GM23338 (cell line): ENCODE data around the gene KDM6B. TPM values are rescaled to one million over a fixed set of nuclear protein-coding genes. Genes with fewer than 3 reads are reported as not detected.

ENCODE experiments used
- ATAC-seq: fragments of 200-7000 bp; cut with Tn5 transposase; 3 replicates; pipeline ENCODE4 v1.9.1; 2020
- DNase-seq: peaks from one replicate; pipeline ENCODE4 v3.0.0-alpha.2; 2015; ENCODE audit warnings: low spot score
- H2AFZ ChIP-seq: fragments of 200-600 bp; sonication (generic); 2 replicates; pipeline ENCODE4 v1.8.0; 2016; ENCODE audit warnings: antibody characterized with exemption, mild to moderate bottlenecking, moderate library complexity
- H3F3A ChIP-seq: fragments of 200-600 bp; sonication (generic); replicated peaks from 2 replicates; pipeline ENCODE4 v1.8.0; 2017; ENCODE audit warnings: antibody characterized with exemption, mixed run types, low read depth
- H3K27ac ChIP-seq: fragments of 200-600 bp; sonication (generic); 2 replicates; pipeline ENCODE4 v1.6.1; 2016; ENCODE audit warnings: low read depth
- H3K27me3 ChIP-seq: fragments of 200-600 bp; sonication (generic); 2 replicates; pipeline ENCODE4 v1.8.0; 2016; ENCODE audit warnings: mild to moderate bottlenecking, mixed run types, moderate library complexity; ENCODE audit not compliant: insufficient read depth
- H3K36me3 ChIP-seq: fragments of 200-600 bp; sonication (generic); 2 replicates; pipeline ENCODE4 v1.8.0; 2016; ENCODE audit warnings: mild to moderate bottlenecking; ENCODE audit not compliant: insufficient read depth
- H3K4me1 ChIP-seq: fragments of 200-600 bp; sonication (generic); 2 replicates; pipeline ENCODE4 v1.8.0; 2016; ENCODE audit warnings: mild to moderate bottlenecking, moderate library complexity; ENCODE audit not compliant: insufficient read depth
- H3K4me2 ChIP-seq: fragments of 200-600 bp; sonication (generic); 2 replicates; pipeline ENCODE4 v1.7.1; 2017; ENCODE audit warnings: mixed run types
- H3K4me3 ChIP-seq: fragments of 200-600 bp; sonication (generic); 2 replicates; pipeline ENCODE4 v1.6.1; 2016; ENCODE audit warnings: mixed run types
- H3K79me2 ChIP-seq: fragments of 200-600 bp; sonication (generic); replicated peaks from 2 replicates; pipeline ENCODE4 v1.8.0; 2017; ENCODE audit warnings: mild to moderate bottlenecking; ENCODE audit not compliant: insufficient read depth
- H3K9me2 ChIP-seq: fragments of 200-600 bp; sonication (generic); 2 replicates; pipeline ENCODE4 v1.8.0; 2017; ENCODE audit not compliant: insufficient read depth
- H4K20me1 ChIP-seq: fragments of 200-600 bp; sonication (generic); replicated peaks from 2 replicates; pipeline ENCODE4 v1.8.0; 2017; ENCODE audit warnings: mild to moderate bottlenecking; ENCODE audit not compliant: insufficient read depth
- H3K27ac Mint-ChIP-seq: 2 replicates; pipeline ENCODE4 v1.8.0; 2020; ENCODE audit warnings: inconsistent platforms, mild to moderate bottlenecking, moderate library complexity, mixed read lengths
- H3K27me3 Mint-ChIP-seq: 3 replicates; pipeline ENCODE4 v1.8.0; 2022; ENCODE audit warnings: low read depth, mild to moderate bottlenecking, moderate library complexity, mixed read lengths, inconsistent platforms; ENCODE audit not compliant: insufficient read depth, poor library complexity
- H3K36me3 Mint-ChIP-seq: 3 replicates; pipeline ENCODE4 v1.8.0; 2021; ENCODE audit warnings: low read depth, mild to moderate bottlenecking, inconsistent platforms, moderate library complexity, mixed read lengths
- H3K4me1 Mint-ChIP-seq: 3 replicates; pipeline ENCODE4 v1.8.0; 2020; ENCODE audit warnings: mild to moderate bottlenecking, inconsistent platforms, mixed read lengths
- H3K4me3 Mint-ChIP-seq: 3 replicates; pipeline ENCODE4 v1.8.0; 2021; ENCODE audit warnings: moderate library complexity, mild to moderate bottlenecking, inconsistent platforms, mixed read lengths
- H3K9me3 Mint-ChIP-seq: 3 replicates; pipeline ENCODE4 v1.8.0; 2020; ENCODE audit warnings: moderate library complexity, mild to moderate bottlenecking, inconsistent platforms, mixed read lengths
- CREB1 ChIP-seq: fragments of 250-450 bp; sonication (Bioruptor Pico); IDR thresholded peaks from 2 replicates; pipeline ENCODE4 v1.5.0; 2020; ENCODE audit warnings: low read depth, mild to moderate bottlenecking, moderate library complexity
- CTCF ChIP-seq, 2 experiments: fragments of 200-600 bp in 1 of 2; sonication (generic) in 1 of 2; conservative IDR thresholded peaks; 2 replicates each; pipeline versions ENCODE4 v1.5.1 to v1.6.1; 2016 to 2017; ENCODE audit warnings: antibody characterized with exemption in 2 of 2, low read depth in 2 of 2, mild to moderate bottlenecking in 2 of 2, moderate library complexity in 1 of 2
- ETS1 ChIP-seq: IDR thresholded peaks from 2 replicates; pipeline ENCODE4 v1.6.1; 2016; ENCODE audit warnings: antibody characterized with exemption
- EZH2 ChIP-seq: fragments of 200-600 bp; sonication (generic); IDR thresholded peaks from one replicate; pipeline ENCODE4 v1.8.0; 2017; ENCODE audit warnings: antibody characterized with exemption, mild to moderate bottlenecking, low read depth; ENCODE audit not compliant: unreplicated experiment
- EZH2phosphoT487 ChIP-seq: fragments of 200-600 bp; sonication (generic); IDR thresholded peaks from one replicate; pipeline ENCODE4 v1.8.1; 2018; ENCODE audit warnings: antibody characterized with exemption; ENCODE audit not compliant: unreplicated experiment
- NANOG ChIP-seq: IDR thresholded peaks from 2 replicates; pipeline ENCODE4 v1.6.1; 2016; ENCODE audit warnings: antibody characterized with exemption, borderline replicate concordance
- REST ChIP-seq: IDR thresholded peaks from one replicate; pipeline ENCODE4 v1.6.1; 2018; ENCODE audit warnings: antibody characterized with exemption; ENCODE audit not compliant: unreplicated experiment
- STAT1 ChIP-seq: IDR thresholded peaks from one replicate; pipeline ENCODE4 v1.6.1; 2016; ENCODE audit warnings: antibody characterized with exemption; ENCODE audit not compliant: unreplicated experiment
- ZNF114 ChIP-seq: fragments of 250-450 bp; sonication (Bioruptor Pico); IDR thresholded peaks from 2 replicates; pipeline ENCODE4 v1.5.0; 2020; ENCODE audit warnings: mild to moderate bottlenecking, moderate library complexity
- ZNF331 ChIP-seq: fragments of 250-450 bp; sonication (Bioruptor Pico); IDR thresholded peaks from 2 replicates; pipeline ENCODE4 v1.5.0; 2020; ENCODE audit warnings: low read depth, mild to moderate bottlenecking, moderate library complexity
- ZNF462 ChIP-seq: fragments of 250-450 bp; sonication (Bioruptor Pico); IDR thresholded peaks from 2 replicates; pipeline ENCODE4 v1.5.0; 2020; ENCODE audit warnings: mild to moderate bottlenecking, moderate library complexity
- polyA plus RNA-seq: library from polyadenylated mRNA; unstranded; fragments of >200 nt; fragmentation: Nextera tagmentation; extraction: Ambion mirVana; gene quantifications from 2 replicates; pipeline ENCODE4 v1.2.1, GENCODE V29; 2016
- total RNA-seq: library from RNA; depleted of rRNA; stranded (reverse); fragments of >200 nt; shearing (Covaris generic); gene quantifications from 2 replicates; pipeline ENCODE4 v1.2.3, GENCODE V29; 2014

Gene KDM6B
- total and polyA plus RNA-seq, 2 experiments from 2014 or later = 1.1 to 1.4 TPM

GRCh38 chr17:7790150-7790549 lies 43.9 kb upstream of the KDM6B start (continued):
- TF ChIP-seq REST (no peak), ZNF331 (CRISPR knock-in tag) (no peak), ETS1 (no peak), CTCF (conservative IDR thresholded peaks at IDR 0.05; ENCODE audit: low read depth in 2 of 2) (no peak), EZH2 (no peak), NANOG (no peak), EZH2phosphoT487 (no peak)

GRCh38 chr17:7792611-7793010 lies 41.4 kb upstream of the KDM6B start:
- Histone ChIP-seq H3K79me2 (no peaks in the 10 kb centered on the region), H2AFZ (no peak overlapping the region), H3K4me1 (no peaks in the 10 kb centered on the region), H3K4me2 (no peak overlapping the region), H3K4me3 (no peak overlapping the region), H3K27me3 (no peaks in the 10 kb centered on the region), H3K9me2 (no peaks in the 10 kb centered on the region; the same call in 1 of the 2 replicates), H4K20me1 (no peaks in the 10 kb centered on the region), H3K27ac (no peak overlapping the region), H3K36me3 (no peaks in the 10 kb centered on the region), H3F3A (no peaks in the 10 kb centered on the region)
- ATAC-seq (no peak), DNase-seq (no peak)
- no peak overlapping the region for H3K27ac Mint-ChIP-seq
- no peaks in the 10 kb centered on the region for H3K9me3 Mint-ChIP-seq
- no peak overlapping the region for H3K4me3 Mint-ChIP-seq
- peaks cover 4% of the 10 kb centered on the region; the same call in 1 of the 3 replicates for H3K4me1 Mint-ChIP-seq
- H3K36me3 Mint-ChIP-seq = no peaks in the 10 kb centered on the region; the same call in 2 of the 3 replicates
- H3K27me3 Mint-ChIP-seq = peaks cover 8% of the 10 kb centered on the region
- TF ChIP-seq CREB1 (CRISPR knock-in tag) = no peak
- TF ChIP-seq EZH2 = no peak
- no peak for TF ChIP-seq ZNF114 (CRISPR knock-in tag)
- no peak for TF ChIP-seq STAT1
- no peak for TF ChIP-seq ZNF462 (CRISPR knock-in tag)
